GM19455 (cell line): ENCODE results near the gene RBM20.
"Not testable (repeated sequence)": the region's sequence is repeated elsewhere in the genome, so short reads cannot be mapped to it uniquely, and the experiment has no call there.

Experiments
- ATAC-seq: cut with Tn5 transposase; IDR thresholded peaks from one replicate; pipeline ENCODE4 v1.9.1; 2021; ENCODE audit not compliant: unreplicated experiment

The RBM20 gene

DNA sequence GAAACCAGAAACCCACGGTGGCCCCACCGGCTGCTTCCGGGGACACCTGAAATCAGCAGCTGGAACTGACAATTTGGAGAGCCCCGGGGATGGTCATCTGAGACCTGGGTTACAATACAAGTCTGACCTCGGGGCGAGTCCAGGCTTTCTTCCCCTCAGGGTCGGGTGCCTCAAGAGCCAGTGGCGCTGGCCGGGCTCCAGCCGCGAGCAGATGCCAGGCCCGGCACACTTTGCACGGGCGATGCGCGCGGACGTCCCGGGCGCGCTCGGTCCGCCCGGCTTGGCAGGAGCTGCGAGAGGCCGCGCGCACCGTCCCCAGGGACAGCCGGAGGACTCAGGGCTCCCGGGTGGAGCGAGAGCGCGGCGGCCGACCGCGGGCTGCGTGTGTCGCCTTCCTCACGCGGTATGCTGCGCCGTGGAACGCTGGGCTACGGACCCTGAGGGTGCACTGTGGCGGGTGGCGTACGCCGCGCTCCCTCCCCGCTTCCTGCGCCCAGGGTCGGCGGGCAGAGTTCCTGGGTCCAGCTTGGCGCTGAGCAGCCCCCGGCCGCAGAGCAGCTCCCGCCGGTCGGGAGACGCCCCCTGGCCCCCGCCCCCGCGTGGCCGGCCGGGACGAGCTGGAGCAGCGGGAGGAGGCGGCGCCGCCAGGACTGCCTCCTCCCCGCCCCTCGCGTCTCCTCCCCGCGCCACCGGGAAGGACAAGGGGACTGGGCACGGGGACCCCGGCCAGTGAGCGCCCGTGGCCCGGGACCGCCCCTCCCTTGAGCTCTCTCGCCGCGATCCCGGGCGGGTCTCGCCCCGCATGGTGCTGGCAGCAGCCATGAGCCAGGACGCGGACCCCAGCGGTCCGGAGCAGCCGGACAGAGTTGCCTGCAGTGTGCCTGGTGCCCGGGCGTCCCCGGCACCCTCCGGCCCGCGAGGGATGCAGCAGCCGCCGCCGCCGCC is at the start of gene RBM20:
Gene RBM20, plus strand, starts transcription at position 684 of the 945 bp plus-strand sequence. Its CDS starts 119 bp downstream, at position 803.
- ATAC-seq: peak; percentile 44

DNA sequence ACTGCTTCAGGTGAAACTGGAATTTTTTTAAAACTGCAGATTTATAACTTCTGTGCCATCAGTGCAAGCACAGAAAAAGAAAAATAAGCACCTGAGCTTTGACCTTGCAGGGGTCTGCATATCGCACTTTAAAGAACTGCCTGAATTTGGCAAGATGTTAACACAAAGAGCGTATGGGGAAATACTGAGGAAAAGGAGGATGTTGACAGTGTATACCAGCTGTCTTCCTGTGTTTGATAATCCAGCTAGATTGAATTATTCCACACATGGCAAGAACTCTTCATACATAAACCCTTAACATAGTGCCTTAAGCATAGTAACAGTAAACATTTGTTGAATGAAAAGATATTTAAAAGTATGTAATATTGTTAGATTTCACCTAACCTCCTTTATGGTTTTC is 46.7 kb upstream of the RBM20 start:
- ATAC-seq: no peak

DNA sequence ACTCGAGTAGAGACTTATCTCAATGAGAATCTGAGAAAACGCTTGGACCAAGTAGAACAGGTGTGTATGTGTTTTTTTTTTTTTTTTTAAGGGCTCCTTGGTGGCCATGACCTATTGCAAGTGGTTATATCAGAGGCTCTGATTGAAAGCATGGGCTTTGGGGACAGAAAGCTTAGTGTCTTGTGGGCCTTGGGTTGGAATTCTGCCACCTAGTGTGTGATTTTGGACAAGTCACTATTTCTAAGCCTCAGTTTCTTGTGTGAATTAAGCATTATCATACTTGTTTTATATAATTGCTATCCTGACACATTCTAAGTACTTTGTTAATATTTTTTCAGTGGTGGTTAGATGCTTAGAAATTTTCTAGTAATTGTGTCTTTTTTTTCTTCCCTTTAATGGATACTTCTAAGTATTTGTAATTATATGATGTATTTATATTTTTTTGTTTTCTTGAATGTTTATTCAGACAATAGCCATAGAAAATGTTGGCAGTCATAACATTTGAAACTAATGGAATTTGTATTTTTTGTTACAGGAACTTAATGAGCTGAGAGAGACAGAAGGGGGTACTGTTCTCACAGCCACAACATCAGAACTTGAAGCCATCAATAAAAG is 43.5 kb upstream of the RBM20 start:
- no peak for ATAC-seq

DNA sequence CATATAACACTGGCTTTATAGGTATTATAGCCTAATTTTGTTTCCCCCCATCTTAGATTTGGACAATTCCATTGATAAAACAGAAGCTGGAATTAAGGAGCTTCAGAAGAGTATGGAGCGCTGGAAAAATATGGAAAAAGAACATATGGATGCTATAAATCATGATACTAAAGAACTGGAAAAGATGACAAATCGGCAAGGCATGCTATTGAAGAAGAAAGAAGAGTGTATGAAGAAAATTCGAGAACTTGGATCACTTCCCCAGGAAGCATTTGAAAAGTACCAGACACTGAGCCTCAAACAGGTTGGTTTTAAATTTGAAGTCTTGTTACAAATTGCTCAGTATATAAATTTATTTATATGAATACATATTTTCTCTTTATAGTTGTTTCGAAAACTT is 42.6 kb upstream of the RBM20 start:
- no peak for ATAC-seq

DNA sequence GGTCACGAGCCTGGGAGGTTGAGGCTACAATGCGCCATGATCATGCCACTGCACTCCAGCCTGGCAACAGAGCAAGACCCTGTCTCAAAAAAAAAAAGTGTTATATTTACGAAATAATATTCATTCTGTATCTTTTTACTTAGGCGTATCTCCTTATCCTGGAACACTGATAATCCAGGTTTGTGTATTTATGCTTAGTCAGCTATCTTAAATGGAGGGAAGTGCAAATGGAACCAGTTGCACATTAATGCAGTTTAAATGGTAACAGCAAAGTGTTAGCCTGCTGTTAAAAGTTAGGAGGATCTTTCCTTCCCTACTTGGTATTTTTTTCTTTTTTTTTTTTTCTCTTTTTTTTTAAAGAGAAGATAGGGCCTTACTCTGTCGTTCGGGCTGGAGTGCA is 36.0 kb upstream of the RBM20 start:
- ATAC-seq: no peak

DNA sequence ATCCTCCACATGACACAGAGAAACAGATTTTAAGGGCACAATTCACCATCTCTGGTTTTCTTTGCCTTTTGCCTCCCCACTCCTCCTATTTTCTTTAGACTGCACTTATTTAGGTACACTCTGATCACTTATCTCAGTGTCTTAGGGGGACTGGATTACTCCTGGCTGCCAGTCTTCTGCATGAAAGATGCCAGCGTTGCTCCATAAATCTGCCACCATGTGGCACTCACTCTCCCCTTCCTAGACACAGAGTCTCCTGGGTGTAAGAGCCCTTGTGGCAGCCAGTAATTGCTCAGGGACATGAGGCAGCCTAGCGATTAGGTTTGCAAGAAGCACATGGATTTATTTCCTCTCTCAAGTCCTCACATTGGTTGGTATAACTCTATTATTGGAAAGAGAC is 34.5 kb upstream of the RBM20 start:
- no peak for ATAC-seq

DNA sequence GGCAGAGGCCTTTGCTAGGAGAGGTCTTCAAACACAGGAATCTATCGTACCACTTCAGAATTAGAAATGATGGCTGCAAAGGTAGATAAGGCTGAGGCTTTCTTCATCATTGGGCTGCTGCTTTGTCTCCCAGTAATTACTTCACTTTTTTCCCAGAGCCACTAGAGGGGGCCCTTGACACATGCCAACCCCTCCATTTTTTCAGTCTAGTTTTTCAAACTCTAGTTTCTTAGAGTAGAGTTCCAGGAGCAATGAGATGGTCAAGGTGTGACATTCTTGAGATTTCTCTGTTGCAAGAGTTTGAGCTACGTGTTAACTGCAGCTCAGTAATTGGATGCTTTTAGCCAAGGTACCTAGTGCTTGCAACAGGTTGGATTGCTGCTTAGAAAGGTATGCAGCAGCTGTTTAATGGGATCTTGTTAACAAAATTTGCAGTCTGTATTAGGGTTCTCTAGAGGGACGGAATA is 33.8 kb upstream of the RBM20 start:
- ATAC-seq: peak; percentile 44

DNA sequence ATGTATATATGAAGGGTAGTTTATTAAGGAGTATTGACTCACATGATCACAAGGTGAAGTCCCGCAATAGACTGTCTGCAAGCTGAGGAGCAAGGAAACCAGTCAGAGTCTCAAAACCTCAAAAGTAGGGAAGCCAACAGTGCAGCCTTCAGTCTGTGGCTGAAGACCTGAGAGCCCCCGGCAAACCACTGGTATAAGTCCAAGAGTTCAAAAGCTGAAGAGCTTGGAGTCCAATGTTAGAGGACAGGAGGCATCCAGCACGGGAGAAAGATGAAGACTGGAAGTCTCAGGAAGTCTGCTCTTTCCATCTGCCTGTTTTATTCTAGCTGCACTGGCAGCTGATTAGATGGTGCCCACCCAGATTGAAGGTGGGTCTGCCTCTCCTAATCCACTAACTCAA is 33.4 kb upstream of the RBM20 start:
- not testable (repeated sequence) for ATAC-seq

DNA sequence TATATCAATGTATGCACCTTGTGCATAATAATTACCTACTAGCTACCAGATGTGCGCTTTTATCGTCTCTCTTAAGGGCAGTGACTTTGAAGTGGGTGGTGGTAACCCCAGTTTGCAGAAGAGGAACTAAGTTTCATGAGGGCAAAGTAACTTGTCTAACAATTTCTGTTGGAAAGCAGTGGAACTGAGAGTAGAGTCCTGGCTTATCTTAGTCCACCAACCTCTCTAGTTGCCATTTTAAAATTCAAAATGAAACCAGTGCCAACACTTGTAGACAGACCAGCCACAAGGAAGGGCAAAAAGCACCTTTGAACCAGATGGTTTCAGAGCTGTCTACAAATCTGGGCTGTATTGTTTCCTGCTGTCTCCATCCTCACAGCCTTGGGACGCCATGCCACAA is 32.0 kb upstream of the RBM20 start:
- ATAC-seq: no peak

DNA sequence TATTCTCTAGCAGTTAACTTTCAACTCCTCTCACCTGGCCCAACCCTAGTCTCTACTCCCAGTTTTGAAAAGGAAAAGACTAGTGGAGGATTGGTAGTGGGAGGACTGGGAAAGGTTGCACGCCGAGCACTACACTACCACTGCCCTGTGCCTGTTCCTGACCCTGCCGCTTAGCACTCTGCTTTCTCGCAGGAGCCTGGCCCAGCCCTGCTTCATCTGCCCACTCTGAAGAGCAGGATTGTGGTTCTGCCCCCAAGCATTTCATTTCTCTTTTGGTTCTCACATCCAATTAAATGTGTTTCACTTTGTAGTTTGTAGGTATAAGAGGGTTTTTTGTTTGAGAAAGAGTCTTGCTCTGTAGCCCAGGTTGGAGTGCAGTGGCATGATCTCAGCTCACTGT is 31.5 kb upstream of the RBM20 start:
- ATAC-seq: no peak

DNA sequence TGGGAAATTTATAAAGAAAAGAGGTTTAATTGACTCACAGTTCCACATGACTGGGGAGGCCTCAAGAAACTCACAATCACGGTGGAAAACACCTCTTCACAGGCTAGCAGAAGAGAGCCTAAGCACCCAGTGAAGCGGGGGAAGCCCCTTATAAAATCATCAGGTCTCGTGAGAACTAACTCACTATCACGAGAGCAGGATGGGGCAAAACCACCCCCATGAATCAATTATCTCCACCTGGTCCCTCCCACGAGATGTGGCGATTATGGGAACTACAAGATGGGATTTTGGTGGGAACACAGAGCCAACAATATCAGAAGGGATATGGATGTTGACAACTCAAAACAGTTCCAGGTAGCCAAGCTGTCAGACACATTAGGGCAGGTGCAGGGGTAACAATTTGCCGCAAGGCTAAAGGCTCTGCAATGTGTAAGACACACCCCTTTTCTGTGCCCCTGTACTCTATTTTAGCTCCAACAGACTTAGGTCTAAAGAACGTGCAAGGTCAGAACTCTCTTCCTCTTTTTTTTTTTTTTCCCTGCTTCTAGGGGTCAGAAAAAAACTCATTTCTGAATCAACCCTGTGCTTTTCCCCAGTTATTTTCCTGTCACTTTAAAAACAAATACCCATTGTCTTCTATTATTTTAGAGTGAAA is 30.7 kb upstream of the RBM20 start:
- peak; percentile 7 for ATAC-seq

DNA sequence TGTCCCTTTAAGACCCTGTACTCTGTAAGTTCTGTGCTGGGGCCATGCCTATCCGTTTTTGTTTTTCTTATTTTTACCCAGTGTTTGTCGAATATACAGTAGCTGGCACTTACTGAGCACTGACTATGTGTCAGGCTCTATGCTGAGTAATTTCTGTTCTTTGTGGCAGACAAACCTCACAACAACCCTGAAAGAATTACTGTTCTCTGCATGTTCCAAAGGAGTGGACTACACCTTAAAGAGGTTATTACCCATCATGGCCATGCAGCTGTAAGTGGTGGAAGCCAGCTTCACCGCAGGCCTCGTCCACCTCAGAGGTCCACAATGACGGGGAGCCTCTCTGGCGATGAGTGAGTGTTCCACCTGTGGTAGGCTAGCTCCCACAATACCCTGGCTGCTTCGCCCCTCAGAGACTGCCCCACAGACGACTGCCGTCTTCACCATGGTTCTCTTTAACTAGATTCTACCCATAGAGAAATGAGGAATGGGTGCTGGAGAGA is 30.1 kb upstream of the RBM20 start:
- ATAC-seq: peak; percentile 51

DNA sequence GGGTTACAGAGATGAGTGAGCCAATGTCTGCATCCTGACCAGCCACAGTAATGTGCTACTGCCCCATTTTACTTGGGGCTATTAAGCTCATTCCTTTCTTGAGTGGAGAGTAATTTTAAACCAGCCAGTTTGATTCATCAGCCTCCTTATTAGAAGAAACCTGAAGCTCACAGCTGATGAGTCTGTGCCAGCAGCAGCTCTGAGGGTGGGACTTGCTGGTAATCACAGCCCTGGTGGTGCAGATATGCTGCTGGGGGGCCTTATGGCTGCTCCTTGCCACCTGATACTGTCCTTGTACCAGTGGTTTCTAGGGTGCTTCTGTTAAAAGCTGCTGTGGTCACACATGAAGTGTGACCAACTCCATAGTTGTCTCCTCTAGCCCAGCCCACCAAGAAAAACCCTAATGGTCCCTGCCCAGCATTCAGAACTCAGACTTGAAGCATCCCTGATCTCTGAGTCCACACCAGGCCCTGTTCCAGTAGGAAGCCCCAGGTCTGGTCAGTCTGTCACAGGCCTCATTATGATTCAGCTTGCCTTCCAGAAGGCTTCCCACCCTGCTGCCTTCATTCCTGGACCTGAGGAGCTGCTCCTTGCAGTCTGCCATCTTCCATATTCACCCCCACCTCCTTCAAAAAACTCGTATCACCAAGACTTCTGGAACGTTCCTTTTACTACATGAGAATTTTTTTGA is 28.9 kb upstream of the RBM20 start:
- no peak for ATAC-seq

DNA sequence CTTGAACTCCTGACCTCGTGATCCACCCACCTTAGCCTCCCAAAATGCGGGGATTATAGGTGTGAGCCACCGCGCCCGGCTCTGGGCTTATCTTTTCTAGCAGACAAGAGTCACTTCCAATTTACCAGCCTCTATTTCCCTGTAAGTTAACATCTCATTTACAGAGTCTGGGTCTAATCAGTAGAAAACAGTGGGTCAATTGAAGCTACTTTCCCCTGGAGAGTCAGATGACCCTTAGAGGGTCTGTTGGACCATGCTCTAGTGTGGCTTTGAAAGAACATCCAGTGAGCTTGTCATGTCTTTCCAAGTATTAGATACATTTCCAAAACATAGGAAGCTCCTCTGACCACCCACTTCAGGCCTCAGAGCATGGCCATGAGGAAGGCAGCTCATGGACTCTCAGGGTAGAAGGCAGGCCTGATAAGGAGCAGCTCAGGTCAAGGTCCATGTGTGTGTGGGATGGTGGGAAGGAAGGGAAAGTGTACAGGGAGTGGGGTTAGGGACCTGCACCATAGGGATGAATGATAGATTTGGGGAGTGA is 27.6 kb upstream of the RBM20 start:
- ATAC-seq: no peak

DNA sequence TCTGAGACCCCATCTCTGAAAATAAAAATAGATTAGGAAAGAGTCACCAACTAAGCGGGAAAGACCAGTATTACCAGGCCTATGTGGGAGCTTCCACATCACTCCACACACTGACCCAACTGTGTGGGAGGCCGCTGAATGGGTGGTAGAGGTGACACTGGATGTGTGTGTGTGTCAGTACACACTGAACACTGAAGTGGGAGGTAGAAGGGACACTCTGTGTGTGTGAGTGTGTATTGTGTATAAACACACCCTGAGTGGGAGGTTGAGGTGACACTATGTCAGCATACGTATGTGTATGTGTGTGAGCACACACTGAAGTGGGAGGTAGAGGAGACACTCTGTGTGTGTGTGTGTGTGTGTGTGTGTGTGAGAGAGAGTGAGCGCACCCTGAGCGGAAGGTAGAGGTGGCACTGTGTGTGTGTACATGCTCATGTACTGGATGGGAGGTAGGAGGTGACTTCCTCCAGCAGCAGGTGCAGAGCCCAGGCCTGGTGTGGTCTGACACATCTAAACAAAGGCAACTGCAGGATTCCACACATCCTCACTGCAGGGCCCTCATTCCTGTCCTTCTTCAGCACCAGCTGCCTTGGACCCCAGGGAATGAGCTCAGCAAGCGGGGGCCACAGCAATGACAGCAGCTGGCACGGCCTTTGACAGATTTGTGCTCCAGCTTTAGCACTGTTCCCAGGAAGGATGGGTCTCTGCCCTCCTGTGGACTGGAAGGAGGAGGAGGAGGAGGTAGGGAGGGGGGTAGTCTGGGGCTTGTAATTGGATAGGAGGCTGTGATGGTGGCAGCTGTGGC is 26.5 kb upstream of the RBM20 start:
- no peak for ATAC-seq

DNA sequence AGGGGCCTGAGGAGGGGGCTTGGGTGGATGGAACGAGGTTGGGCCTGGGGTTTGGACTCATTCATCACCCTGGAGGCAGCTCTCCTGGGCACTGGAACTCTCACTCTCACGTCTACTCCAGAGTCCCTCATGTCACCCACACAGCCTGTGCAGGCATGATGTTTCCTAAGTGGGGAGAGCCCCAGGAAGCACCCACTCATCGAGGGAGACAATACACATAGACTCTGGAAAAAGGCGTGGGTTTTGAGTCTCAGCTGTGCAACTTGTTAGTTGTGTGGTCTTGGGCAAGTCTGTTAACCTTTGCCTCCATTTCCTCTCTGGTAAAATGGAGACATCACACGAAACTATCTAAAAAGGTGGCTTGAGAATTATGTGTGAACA is 25.9 kb upstream of the RBM20 start:
- no peak for ATAC-seq

DNA sequence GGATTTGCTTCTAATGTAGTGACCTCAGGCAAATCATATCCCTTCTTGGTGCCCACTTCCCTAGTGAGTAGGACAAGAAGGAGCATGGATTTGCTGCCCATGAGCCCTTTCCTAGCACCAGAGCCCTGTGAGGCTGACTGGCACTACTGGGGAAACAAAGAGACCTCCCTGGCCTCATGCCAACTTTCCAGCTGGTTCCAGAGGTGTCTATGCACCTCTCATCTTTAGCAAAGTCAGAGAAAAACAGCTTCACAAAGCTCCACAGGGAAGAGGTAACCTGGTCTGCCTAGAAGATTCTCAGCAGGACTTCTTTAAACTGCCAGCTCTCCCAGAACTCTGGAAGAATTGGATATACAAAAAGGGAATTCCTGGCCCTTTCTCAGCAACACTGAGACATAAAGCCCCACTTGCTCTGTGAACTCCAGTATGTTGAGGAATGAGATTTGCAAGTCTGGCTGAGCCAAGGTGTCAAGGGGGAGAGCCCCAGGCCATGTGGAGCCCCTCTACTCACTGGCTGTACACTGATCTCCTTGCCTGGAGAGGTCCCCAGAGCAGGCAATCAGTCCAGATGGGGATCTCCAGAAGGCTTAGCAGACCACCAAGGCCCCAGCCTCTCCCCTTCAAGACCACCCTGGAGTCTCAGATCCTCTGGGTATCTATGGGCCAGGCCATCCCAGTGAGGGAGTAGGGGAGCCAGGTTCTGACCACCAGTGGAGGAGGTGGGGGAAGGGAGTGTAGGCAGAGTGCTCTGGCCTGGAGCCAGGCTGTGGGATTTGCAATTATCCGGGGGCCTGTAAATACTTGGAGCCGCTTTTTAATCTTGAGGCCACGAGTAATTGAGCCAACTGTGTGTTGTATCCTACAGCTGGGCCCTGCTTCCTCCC is 24.4 kb upstream of the RBM20 start:
- ATAC-seq: no peak

DNA sequence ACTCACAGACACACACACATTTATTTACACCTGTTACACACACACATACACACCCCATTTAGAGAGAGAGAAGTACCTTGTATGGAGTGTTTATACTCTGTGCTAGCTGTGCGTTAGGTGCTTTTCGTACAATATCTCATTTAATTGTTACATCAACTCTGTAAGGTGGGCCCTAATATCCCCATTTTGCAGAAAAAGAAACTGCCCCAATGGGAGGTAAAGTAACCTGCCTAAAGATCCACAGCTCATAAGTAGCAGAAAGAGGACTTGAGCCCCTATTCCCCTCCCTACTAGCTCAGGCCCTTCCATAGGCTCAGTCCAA is 23.8 kb upstream of the RBM20 start:
- no peak for ATAC-seq

DNA sequence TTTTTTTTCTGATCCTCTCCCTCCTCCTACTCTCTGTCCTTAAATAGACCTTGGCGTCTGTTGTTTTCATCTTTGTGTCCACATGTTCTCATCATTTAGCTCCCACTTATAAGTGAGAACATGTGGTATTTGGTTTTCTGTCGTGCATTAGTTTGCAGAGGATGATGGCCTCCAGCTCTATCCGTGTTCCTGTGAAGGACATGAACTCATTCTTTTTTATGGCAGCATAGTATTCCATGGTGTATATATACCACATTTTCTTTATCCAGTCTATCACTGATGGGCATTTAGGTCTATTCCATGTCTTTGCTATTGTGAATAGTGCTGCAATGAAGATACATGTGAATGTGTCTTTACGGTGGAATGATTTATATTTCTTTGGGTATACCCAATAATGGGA is 20.8 kb upstream of the RBM20 start:
- not testable (repeated sequence) for ATAC-seq
